HEK293 (cell line): Measurements from ENCODE around the gene BTBD8.

Experiments
- CTCF ChIA-PET: fragments of 350-600 bp; formaldehyde crosslinking; extraction: SDS; loops from one replicate; lab custom pipeline; 2021; ENCODE audit warnings: antibody characterized with exemption; lab: Yijun Ruan, JAX
- POLR2A ChIA-PET: fragments of 300-600 bp; formaldehyde crosslinking; extraction: SDS; loops from one replicate; lab custom pipeline; 2020; ENCODE audit warnings: antibody characterized with exemption, inconsistent platforms; lab: Yijun Ruan, JAX
- H3K27ac ChIP-seq: fragments of 200-500 bp; sonication (Bioruptor generic); 2 replicates; pipeline ENCODE4 v1.5.1; 2014; ENCODE audit warnings: low read depth, low read length, control low read depth, inconsistent platforms; ENCODE audit errors: extremely low read depth
- H3K36me3 ChIP-seq, 2 experiments: fragments of 200-500 bp in 1 of 2; sonication (Bioruptor generic) in 1 of 2; 1 replicate in 1 of 2; 2 replicates in 1 of 2; pipeline ENCODE4 v1.5.1; 2014 to 2017; ENCODE audit warnings: inconsistent platforms in 2 of 2, low read length in 2 of 2; ENCODE audit not compliant: control insufficient read depth in 2 of 2, insufficient read depth in 1 of 2
- H3K4me1 ChIP-seq: fragments of 200-500 bp; sonication (Bioruptor generic); 2 replicates; pipeline ENCODE4 v1.5.1; 2014; ENCODE audit warnings: mild to moderate bottlenecking, low read length, inconsistent platforms; ENCODE audit not compliant: control insufficient read depth, insufficient read depth
- H3K4me3 ChIP-seq: 2 replicates; pipeline ENCODE4 v1.5.1; 2011; ENCODE audit warnings: low read depth, mild to moderate bottlenecking, control low read depth, low read length, moderate library complexity
- H3K9me3 ChIP-seq: fragments of 200-500 bp; sonication (Bioruptor generic); 2 replicates; pipeline ENCODE4 v1.5.1; 2014; ENCODE audit warnings: low read depth, low read length, inconsistent platforms; ENCODE audit not compliant: control insufficient read depth, insufficient read depth
- ATF2 ChIP-seq: fragments of 450-650 bp; formaldehyde crosslinking; IDR thresholded peaks from 2 replicates; pipeline ENCODE4 v1.5.1; 2016; ENCODE audit warnings: missing biosample characterization, missing genetic modification characterization, low read depth
- KLF7 ChIP-seq: fragments of 450-650 bp; formaldehyde crosslinking; IDR thresholded peaks from 2 replicates; pipeline ENCODE4 v1.5.1; 2016; ENCODE audit warnings: missing biosample characterization, missing genetic modification characterization, borderline replicate concordance
- OVOL3 ChIP-seq: fragments of 450-650 bp; formaldehyde crosslinking; IDR thresholded peaks from 2 replicates; pipeline ENCODE4 v1.5.1; 2016; ENCODE audit warnings: missing biosample characterization, missing genetic modification characterization
- PRDM10 ChIP-seq: fragments of 450-650 bp; formaldehyde crosslinking; IDR thresholded peaks from 2 replicates; pipeline ENCODE4 v1.5.1; 2016; ENCODE audit warnings: missing biosample characterization, missing genetic modification characterization
- SALL2 ChIP-seq: fragments of 450-650 bp; formaldehyde crosslinking; IDR thresholded peaks from 2 replicates; pipeline ENCODE4 v1.5.0; 2017; ENCODE audit warnings: missing biosample characterization, mild to moderate bottlenecking, missing genetic modification characterization, borderline replicate concordance
- TRIM28 ChIP-seq: IDR thresholded peaks from 2 replicates; pipeline ENCODE4 v1.6.1; 2011; ENCODE audit warnings: low read length, control low read depth, borderline replicate concordance
- ZFP69B ChIP-seq: fragments of 450-650 bp; formaldehyde crosslinking; IDR thresholded peaks from 2 replicates; pipeline ENCODE4 v1.5.1; 2016; ENCODE audit warnings: missing biosample characterization, missing genetic modification characterization
- ZIC2 ChIP-seq: fragments of 450-650 bp; formaldehyde crosslinking; IDR thresholded peaks from 2 replicates; pipeline ENCODE4 v1.5.1; 2016; ENCODE audit warnings: missing biosample characterization, missing genetic modification characterization
- ZNF133 ChIP-seq: fragments of 450-650 bp; formaldehyde crosslinking; IDR thresholded peaks from 2 replicates; pipeline ENCODE4 v1.5.1; 2016; ENCODE audit warnings: missing biosample characterization, missing genetic modification characterization
- ZNF148 ChIP-seq: fragments of 450-650 bp; formaldehyde crosslinking; IDR thresholded peaks from 2 replicates; pipeline ENCODE4 v1.5.0; 2017; ENCODE audit warnings: missing biosample characterization, missing genetic modification characterization, borderline replicate concordance
- ZNF202 ChIP-seq: fragments of 450-650 bp; formaldehyde crosslinking; IDR thresholded peaks from 2 replicates; pipeline ENCODE4 v1.5.1; 2016; ENCODE audit warnings: missing biosample characterization, missing genetic modification characterization, borderline replicate concordance
- ZNF239 ChIP-seq: fragments of 450-650 bp; formaldehyde crosslinking; IDR thresholded peaks from 2 replicates; pipeline ENCODE4 v1.5.1; 2016; ENCODE audit warnings: missing biosample characterization, missing genetic modification characterization
- ZNF555 ChIP-seq: fragments of 450-650 bp; formaldehyde crosslinking; conservative IDR thresholded peaks from 2 replicates; pipeline ENCODE4 v1.5.1; 2017; ENCODE audit warnings: missing biosample characterization, mild to moderate bottlenecking, missing genetic modification characterization, inconsistent platforms
- ZNF596 ChIP-seq: fragments of 450-650 bp; IDR thresholded peaks from 2 replicates; pipeline ENCODE4 v1.5.0; 2018; ENCODE audit warnings: missing biosample characterization, mild to moderate bottlenecking, missing genetic modification characterization, moderate library complexity
- ZNF623 ChIP-seq: fragments of 450-650 bp; formaldehyde crosslinking; IDR thresholded peaks from 2 replicates; pipeline ENCODE4 v1.5.1; 2016; ENCODE audit warnings: missing biosample characterization, missing genetic modification characterization
- ZNF654 ChIP-seq: fragments of 450-650 bp; formaldehyde crosslinking; IDR thresholded peaks from 2 replicates; pipeline ENCODE4 v1.5.1; 2016; ENCODE audit warnings: low read depth, missing biosample characterization, missing genetic modification characterization
- ZNF785 ChIP-seq: fragments of 450-650 bp; formaldehyde crosslinking; IDR thresholded peaks from 2 replicates; pipeline ENCODE4 v1.5.1; 2016; ENCODE audit warnings: missing biosample characterization, missing genetic modification characterization
- ZSCAN5A ChIP-seq: fragments of 450-650 bp; formaldehyde crosslinking; IDR thresholded peaks from 2 replicates; pipeline ENCODE4 v1.5.1; 2016; ENCODE audit warnings: missing biosample characterization, missing genetic modification characterization

The BTBD8 gene

GRCh38 chr1:92167151-92167550 lies 87.0 kb downstream of the BTBD8 start:
- POLR2A ChIA-PET, result no interaction called here
- Histone ChIP-seq H3K9me3 (no peaks in the 10 kb centered on the region), H3K27ac (no peak overlapping the region), H3K36me3 (peaks cover 0 to under 1% of the 10 kb centered on the region in 2 experiments; a peak in 1 of 3 replicates), H3K4me1 (no peaks in the 10 kb centered on the region), H3K4me3 (no peak overlapping the region)
- CTCF ChIA-PET, result no interaction called here
- TF ChIP-seq OVOL3 (tag by site-specific recombination), result no peak
- no peak for TF ChIP-seq ZNF202 (tag by site-specific recombination)
- TF ChIP-seq ZFP69B (tag by site-specific recombination), result no peak
- TF ChIP-seq ZSCAN5A, result no peak
- no peak for TF ChIP-seq ZNF785 (tag by site-specific recombination)
- TF ChIP-seq ZNF623, result no peak
- no peak for TF ChIP-seq ZIC2 (tag by site-specific recombination)
- TF ChIP-seq ZNF239 (tag by site-specific recombination), result no peak
- TF ChIP-seq ZNF654 (tag by site-specific recombination), result no peak
- TF ChIP-seq KLF7 (tag by site-specific recombination), result no peak
- TF ChIP-seq ZNF148, result no peak
- no peak for TF ChIP-seq SALL2 (tag by site-specific recombination)
- no peak for TF ChIP-seq ZNF596
- no peak for TF ChIP-seq ZNF133 (tag by site-specific recombination)
- no peak for TF ChIP-seq TRIM28

GRCh38 chr1:92168657-92169056 lies 88.5 kb downstream of the BTBD8 start:
- no peak overlapping the region for H3K4me3 ChIP-seq
- ChIA-PET POLR2A (no interaction called here), CTCF (interaction anchor here (1.0 kb wide), 1 partner anchor 172 kb away, joined by 4 read pairs; no protein-coding TSS in a partner anchor)
- H3K27ac ChIP-seq, result no peak overlapping the region
- H3K9me3 ChIP-seq, result no peaks in the 10 kb centered on the region
- TF ChIP-seq ATF2 (tag by site-specific recombination) (peak; percentile 89), ZNF654 (tag by site-specific recombination) (no peak)
- TF ChIP-seq, all 188 proteins: peak for 1
- H3K4me1 ChIP-seq, result no peaks in the 10 kb centered on the region
- no peaks in the 10 kb centered on the region for H3K36me3 ChIP-seq

GRCh38 chr1:92169214-92170005 lies 89.3 kb downstream of the BTBD8 start:
- Histone ChIP-seq H3K4me3 (no peak overlapping the region), H3K27ac (no peak overlapping the region), H3K9me3 (no peaks in the 10 kb centered on the region)
- CTCF ChIA-PET, result interaction anchor here (1.0 kb wide), 1 partner anchor 173 kb away, joined by 4 read pairs; no protein-coding TSS in a partner anchor
- POLR2A ChIA-PET, result no interaction called here
- TF ChIP-seq PRDM10 (tag by site-specific recombination) (peak; percentile 43), ZNF555 (tag by site-specific recombination) (no peak)
- TF ChIP-seq, all 188 proteins: peak for 1
- no peaks in the 10 kb centered on the region for H3K4me1 ChIP-seq
- no peaks in the 10 kb centered on the region for H3K36me3 ChIP-seq
